ENCODE results near the gene MGME1.
A peak's percentile ranks its signal among the peaks of the same experiment; 100 is the strongest.

The MGME1 gene

DNA sequence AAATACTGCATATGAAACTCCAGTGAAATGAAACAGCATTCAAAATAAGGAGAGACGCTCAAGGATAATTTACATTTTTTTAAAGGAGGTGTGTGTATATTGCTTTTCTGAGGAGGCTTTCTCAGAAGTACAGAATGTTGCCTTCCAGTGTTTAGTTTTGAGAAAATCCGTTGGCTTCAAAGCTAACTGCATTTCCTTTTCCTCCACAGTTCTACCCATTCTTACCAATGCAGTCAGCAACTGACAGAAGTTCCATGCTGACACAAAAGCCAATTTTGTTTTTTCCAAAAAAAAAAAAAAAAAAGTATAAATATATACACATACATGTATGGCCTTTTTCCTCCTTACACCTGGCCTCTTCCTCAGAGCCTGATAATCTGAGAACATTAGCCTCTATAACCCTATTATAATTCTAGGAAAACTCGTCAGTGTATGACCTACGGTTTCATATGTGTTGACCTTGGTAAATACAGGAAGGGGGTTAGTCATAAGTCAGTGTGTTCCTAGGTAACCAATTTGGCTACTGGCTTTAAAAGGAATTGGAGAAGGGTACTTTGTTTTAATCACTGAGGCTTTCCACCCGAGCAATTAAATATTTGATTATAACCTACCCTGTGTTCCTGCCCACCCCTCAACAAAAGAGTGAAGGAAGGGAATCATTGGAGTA is 24.2 kb downstream of the MGME1 start:
- POLR2A ChIA-PET = interaction anchor here (1.0 kb wide), 1 partner anchor 24 kb away, joined by 3 read pairs; the partner anchor contains the start of genes MGME1 and SNX5
- CTCF ChIA-PET = interaction anchor here (1.1 to 5.3 kb wide), 5 partner anchors 11 to 488 kb away, joined by 3 to 27 read pairs (median 4); partner anchors contain the start of gene RRBP1
- peak in 1 of 3 donors; percentile 27 for DNase-seq
- no peaks in the 10 kb centered on the region for H3K9me3 ChIP-seq (ENCODE audit: control extremely low read depth in 1 of 5, control insufficient read depth in 4 of 5, insufficient read depth in 2 of 5, low read depth in 1 of 5, low read length in 4 of 5)
- no peak overlapping the region for H3K4me3 ChIP-seq (ENCODE audit: control insufficient read depth in 1 of 7, extremely low read depth in 1 of 7, insufficient read depth in 4 of 7, low read depth in 2 of 7, low read length in 6 of 7)
- no peak overlapping the region for H3K27ac ChIP-seq (ENCODE audit: insufficient read depth in 1 of 2, low read depth in 1 of 2, low read length in 2 of 2, poor library complexity in 1 of 2, severe bottlenecking in 2 of 2)
- WGBS (ENCODE audit: insufficient coverage) = 100% methylated on average over 1 of the region's 5 CpGs
- H3K36me3 ChIP-seq (ENCODE audit: control insufficient read depth in 4 of 4, insufficient read depth in 4 of 4, low read length in 3 of 4) = peaks cover 5 to 27% (median 14%) of the 10 kb centered on the region in 4 experiments
- peaks cover 5 to 21% (median 11%) of the 10 kb centered on the region in 4 experiments for H3K4me1 ChIP-seq (ENCODE audit: control extremely low read depth in 1 of 4, control insufficient read depth in 4 of 4, insufficient read depth in 4 of 4, low read length in 3 of 4)
- no peaks in the 10 kb centered on the region for H3K27me3 ChIP-seq (replicated peaks in 2 of 5; ENCODE audit: control insufficient read depth in 4 of 5, insufficient read depth in 5 of 5, low read length in 4 of 5)

GRCh38 chr20:17993546-17993945 is 24.7 kb downstream of the MGME1 start:
- WGBS (ENCODE audit: insufficient coverage) = no CpG with 5 or more reads among the region's 3 CpGs
- peaks cover 4 to 22% (median 12%) of the 10 kb centered on the region in 4 experiments for H3K36me3 ChIP-seq (ENCODE audit: control insufficient read depth in 4 of 4, insufficient read depth in 4 of 4, low read length in 3 of 4)
- H3K9me3 ChIP-seq (ENCODE audit: control extremely low read depth in 1 of 5, control insufficient read depth in 4 of 5, insufficient read depth in 2 of 5, low read depth in 1 of 5, low read length in 4 of 5) = no peaks in the 10 kb centered on the region
- H3K4me1 ChIP-seq (ENCODE audit: control extremely low read depth in 1 of 4, control insufficient read depth in 4 of 4, insufficient read depth in 4 of 4, low read length in 3 of 4) = peaks cover 5 to 21% (median 11%) of the 10 kb centered on the region in 4 experiments
- H3K27ac ChIP-seq (ENCODE audit: insufficient read depth in 1 of 2, low read depth in 1 of 2, low read length in 2 of 2, poor library complexity in 1 of 2, severe bottlenecking in 2 of 2) = no peak overlapping the region
- H3K27me3 ChIP-seq (replicated peaks in 2 of 5; ENCODE audit: control insufficient read depth in 4 of 5, insufficient read depth in 5 of 5, low read length in 4 of 5) = no peaks in the 10 kb centered on the region
- DNase-seq = no peak
- no peak overlapping the region for H3K4me3 ChIP-seq (ENCODE audit: control insufficient read depth in 1 of 7, extremely low read depth in 1 of 7, insufficient read depth in 4 of 7, low read depth in 2 of 7, low read length in 6 of 7)
- CTCF ChIA-PET = interaction anchor here (1.1 to 5.3 kb wide), 5 partner anchors 11 to 489 kb away, joined by 3 to 27 read pairs (median 4); partner anchors contain the start of gene RRBP1
- POLR2A ChIA-PET = interaction anchor here (1.0 kb wide), 1 partner anchor 25 kb away, joined by 3 read pairs; the partner anchor contains the start of genes MGME1 and SNX5

DNA sequence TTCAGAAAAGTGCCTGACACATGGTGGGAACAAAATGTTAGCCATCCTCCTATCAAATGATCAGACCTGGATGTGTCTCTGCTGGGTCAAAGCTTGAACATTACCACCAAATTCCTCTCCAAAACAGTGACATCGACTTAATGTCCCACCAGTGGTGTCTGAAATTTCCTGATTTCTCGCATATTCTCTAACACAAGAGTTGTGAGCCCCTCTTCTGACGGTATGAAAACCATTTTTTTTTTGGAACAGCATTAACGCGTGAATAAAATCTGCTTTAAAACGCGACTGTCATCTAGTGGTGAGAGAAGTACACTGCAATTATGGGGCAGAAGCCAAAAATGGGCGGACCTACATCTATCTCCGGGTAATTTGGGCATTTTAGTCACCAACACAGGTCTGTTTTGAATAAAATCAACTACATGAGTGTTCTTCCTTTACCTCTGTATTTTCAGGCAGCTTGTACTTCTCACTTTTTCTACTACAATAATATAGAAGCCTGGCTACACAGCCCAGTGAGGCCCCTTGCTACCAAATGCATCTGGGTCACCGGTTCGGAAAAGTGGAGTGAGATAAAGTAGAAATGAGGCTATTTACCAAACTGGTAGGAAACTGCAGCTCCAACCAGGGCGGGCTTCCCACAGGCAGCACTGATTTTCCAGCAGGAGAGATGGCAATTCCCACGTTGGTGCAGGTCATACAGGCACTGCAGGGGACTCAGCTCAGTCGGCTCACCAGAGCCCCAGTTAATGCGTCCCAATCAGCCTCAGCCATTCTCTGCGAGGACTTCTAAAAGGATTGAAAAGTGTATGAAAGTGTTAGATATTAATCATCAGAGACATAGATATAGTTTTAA is 27.4 kb downstream of the MGME1 start:
- no peaks in the 10 kb centered on the region for H3K27me3 ChIP-seq (replicated peaks in 2 of 5; ENCODE audit: control insufficient read depth in 4 of 5, insufficient read depth in 5 of 5, low read length in 4 of 5)
- ChIA-PET POLR2A (no interaction called here), CTCF (interaction anchor here (0.7 to 5.3 kb wide), 19 partner anchors 10 to 491 kb away, joined by 3 to 27 read pairs (median 4); no protein-coding TSS in a partner anchor)
- peaks cover 5 to 21% (median 11%) of the 10 kb centered on the region in 4 experiments for H3K4me1 ChIP-seq (ENCODE audit: control extremely low read depth in 1 of 4, control insufficient read depth in 4 of 4, insufficient read depth in 4 of 4, low read length in 3 of 4)
- DNase-seq = peak; percentile 72 to 85 (median 80)
- no peak overlapping the region for H3K27ac ChIP-seq (ENCODE audit: insufficient read depth in 1 of 2, low read depth in 1 of 2, low read length in 2 of 2, poor library complexity in 1 of 2, severe bottlenecking in 2 of 2)
- H3K36me3 ChIP-seq (ENCODE audit: control insufficient read depth in 4 of 4, insufficient read depth in 4 of 4, low read length in 3 of 4) = no peaks in the 10 kb centered on the region
- WGBS (ENCODE audit: insufficient coverage) = 29% methylated on average over 7 of the region's 16 CpGs
- no peaks in the 10 kb centered on the region for H3K9me3 ChIP-seq (ENCODE audit: control extremely low read depth in 1 of 5, control insufficient read depth in 4 of 5, insufficient read depth in 2 of 5, low read depth in 1 of 5, low read length in 4 of 5)
- peak overlapping the region in 1 of 7 experiments; percentile 7 for H3K4me3 ChIP-seq (ENCODE audit: control insufficient read depth in 1 of 7, extremely low read depth in 1 of 7, insufficient read depth in 4 of 7, low read depth in 2 of 7, low read length in 6 of 7)

- WGBS (ENCODE audit: insufficient coverage) = 100% methylated on average over 5 of the region's 5 CpGs
- Histone ChIP-seq H3K27me3 (replicated peaks in 2 of 5; ENCODE audit: control insufficient read depth in 4 of 5, insufficient read depth in 5 of 5, low read length in 4 of 5) (no peaks in the 10 kb centered on the region), H3K4me1 (ENCODE audit: control extremely low read depth in 1 of 4, control insufficient read depth in 4 of 4, insufficient read depth in 4 of 4, low read length in 3 of 4) (peaks cover 3 to 11% (median 8%) of the 10 kb centered on the region in 4 experiments), H3K4me3 (ENCODE audit: control insufficient read depth in 1 of 7, extremely low read depth in 1 of 7, insufficient read depth in 4 of 7, low read depth in 2 of 7, low read length in 6 of 7) (no peak overlapping the region), H3K36me3 (ENCODE audit: control insufficient read depth in 4 of 4, insufficient read depth in 4 of 4, low read length in 3 of 4) (no peaks in the 10 kb centered on the region), H3K27ac (ENCODE audit: insufficient read depth in 1 of 2, low read depth in 1 of 2, low read length in 2 of 2, poor library complexity in 1 of 2, severe bottlenecking in 2 of 2) (no peak overlapping the region), H3K9me3 (ENCODE audit: control extremely low read depth in 1 of 5, control insufficient read depth in 4 of 5, insufficient read depth in 2 of 5, low read depth in 1 of 5, low read length in 4 of 5) (no peaks in the 10 kb centered on the region)
- CTCF ChIA-PET = interaction anchor here (1.1 to 1.2 kb wide), 2 partner anchors 40 to 494 kb away, joined by 3 to 5 read pairs; no protein-coding TSS in a partner anchor
- DNase-seq = no peak
- POLR2A ChIA-PET = no interaction called here
These were observed 29.6 kb downstream of the MGME1 start for GRCh38 chr20:17998446-17998845.

DNA sequence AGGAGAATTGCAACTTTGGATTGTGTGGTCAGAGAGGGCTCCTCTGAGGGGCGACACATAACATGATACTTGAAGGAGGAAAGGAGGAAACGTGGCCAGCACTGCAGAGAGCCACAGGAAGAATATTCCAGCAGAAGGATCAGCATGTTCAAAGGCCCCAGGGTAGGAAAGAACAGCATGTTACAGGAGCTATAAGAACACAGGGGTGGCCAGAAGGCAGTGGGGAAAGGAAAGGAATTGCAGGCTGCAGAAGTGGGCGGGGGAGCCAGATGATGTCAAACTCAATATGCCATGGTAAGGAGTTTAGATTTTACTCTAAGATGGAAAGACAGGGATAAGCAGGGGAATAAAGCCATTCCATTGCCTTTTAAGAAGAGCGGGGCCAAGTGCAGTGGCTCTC is 30.7 kb downstream of the MGME1 start:
- Histone ChIP-seq H3K4me1 (ENCODE audit: control extremely low read depth in 1 of 4, control insufficient read depth in 4 of 4, insufficient read depth in 4 of 4, low read length in 3 of 4) (peaks cover 2 to 11% (median 7%) of the 10 kb centered on the region in 4 experiments), H3K27me3 (replicated peaks in 2 of 5; ENCODE audit: control insufficient read depth in 4 of 5, insufficient read depth in 5 of 5, low read length in 4 of 5) (no peaks in the 10 kb centered on the region), H3K4me3 (ENCODE audit: control insufficient read depth in 1 of 7, extremely low read depth in 1 of 7, insufficient read depth in 4 of 7, low read depth in 2 of 7, low read length in 6 of 7) (no peak overlapping the region), H3K27ac (ENCODE audit: insufficient read depth in 1 of 2, low read depth in 1 of 2, low read length in 2 of 2, poor library complexity in 1 of 2, severe bottlenecking in 2 of 2) (no peak overlapping the region), H3K36me3 (ENCODE audit: control insufficient read depth in 4 of 4, insufficient read depth in 4 of 4, low read length in 3 of 4) (no peaks in the 10 kb centered on the region), H3K9me3 (ENCODE audit: control extremely low read depth in 1 of 5, control insufficient read depth in 4 of 5, insufficient read depth in 2 of 5, low read depth in 1 of 5, low read length in 4 of 5) (no peaks in the 10 kb centered on the region)
- CTCF ChIA-PET = interaction anchor here (0.6 kb wide), 1 partner anchor 12 kb away, joined by 3 read pairs; no protein-coding TSS in a partner anchor
- WGBS (ENCODE audit: insufficient coverage) = 94% methylated on average over 4 of the region's 4 CpGs
- no peak for DNase-seq
- POLR2A ChIA-PET = no interaction called here

DNA sequence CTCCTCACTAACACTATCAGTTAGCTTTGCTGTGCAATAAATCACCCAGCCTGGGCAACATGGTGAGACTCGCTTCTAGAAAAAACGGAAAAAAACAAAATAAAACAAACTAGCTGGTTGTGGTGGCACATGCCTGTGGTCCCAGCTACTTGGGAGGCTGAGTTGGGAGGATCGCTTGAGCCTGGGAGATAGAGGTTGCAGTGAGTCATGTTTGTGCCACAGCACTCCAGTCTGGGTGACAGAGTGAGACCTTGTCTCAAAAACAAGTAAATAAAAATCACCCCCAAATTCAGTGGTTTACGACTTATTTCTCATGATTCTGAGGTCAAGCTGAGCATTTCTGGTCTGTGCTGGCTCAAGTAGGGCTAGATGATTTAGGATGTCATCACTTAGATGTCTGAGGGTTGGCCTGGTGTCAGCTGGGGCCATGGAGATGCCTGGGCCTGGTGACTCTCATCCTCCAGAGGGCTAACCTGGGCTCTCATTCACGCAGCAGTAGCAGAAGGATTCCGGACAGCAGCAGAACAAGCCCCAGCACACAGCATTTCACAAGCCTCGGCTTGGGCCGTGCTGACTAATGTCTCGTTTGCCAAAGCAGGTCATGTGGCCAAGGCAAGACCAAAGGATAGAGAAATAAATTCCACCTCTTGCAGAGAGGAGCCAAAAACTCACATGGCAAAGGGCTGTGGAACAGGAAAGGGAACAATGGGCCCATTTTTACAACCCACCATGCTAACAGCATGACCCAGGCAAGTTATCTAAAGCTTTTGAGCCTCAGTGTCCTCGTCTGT is 32.5 kb downstream of the MGME1 start:
- CTCF ChIA-PET = interaction anchor here (0.5 kb wide), 1 partner anchor 16 kb away, joined by 3 read pairs; no protein-coding TSS in a partner anchor

More for the DNA sequence above, 32.5 kb downstream of the MGME1 start:
- 100% methylated on average over 6 of the region's 10 CpGs for WGBS (ENCODE audit: insufficient coverage)
- no peaks in the 10 kb centered on the region for H3K9me3 ChIP-seq (ENCODE audit: control extremely low read depth in 1 of 5, control insufficient read depth in 4 of 5, insufficient read depth in 2 of 5, low read depth in 1 of 5, low read length in 4 of 5)
- peaks cover 0 to 7% (median 4%) of the 10 kb centered on the region in 4 experiments for H3K4me1 ChIP-seq (ENCODE audit: control extremely low read depth in 1 of 4, control insufficient read depth in 4 of 4, insufficient read depth in 4 of 4, low read length in 3 of 4)
- H3K27me3 ChIP-seq (replicated peaks in 2 of 5; ENCODE audit: control insufficient read depth in 4 of 5, insufficient read depth in 5 of 5, low read length in 4 of 5) = no peaks in the 10 kb centered on the region
- DNase-seq = no peak
- POLR2A ChIA-PET = no interaction called here
- H3K27ac ChIP-seq (ENCODE audit: insufficient read depth in 1 of 2, low read depth in 1 of 2, low read length in 2 of 2, poor library complexity in 1 of 2, severe bottlenecking in 2 of 2) = no peak overlapping the region
- H3K4me3 ChIP-seq (ENCODE audit: control insufficient read depth in 1 of 7, extremely low read depth in 1 of 7, insufficient read depth in 4 of 7, low read depth in 2 of 7, low read length in 6 of 7) = no peak overlapping the region
- no peaks in the 10 kb centered on the region for H3K36me3 ChIP-seq (ENCODE audit: control insufficient read depth in 4 of 4, insufficient read depth in 4 of 4, low read length in 3 of 4)

All from common myeloid progenitor, CD34-positive (primary cell).